ENCODE data around the gene ATP8B4.

DNA sequence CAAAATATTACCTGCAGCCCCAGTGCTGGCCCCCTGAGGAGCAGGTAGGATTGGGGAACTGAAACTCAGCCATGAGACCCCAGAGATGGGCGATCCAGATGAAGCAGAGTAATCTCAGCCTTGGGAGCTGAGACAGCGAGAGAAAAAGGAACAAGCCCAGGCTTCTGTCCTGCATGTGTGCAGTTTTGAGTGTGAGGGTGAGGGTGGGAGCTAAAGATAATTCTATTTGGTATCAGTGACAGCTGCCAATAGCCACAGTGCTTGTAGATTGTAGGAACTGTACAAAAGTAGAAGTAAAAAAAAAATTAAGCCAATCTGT lies 5.9 kb downstream of the ATP8B4 start:
- TF ChIP-seq, protein P1, sequence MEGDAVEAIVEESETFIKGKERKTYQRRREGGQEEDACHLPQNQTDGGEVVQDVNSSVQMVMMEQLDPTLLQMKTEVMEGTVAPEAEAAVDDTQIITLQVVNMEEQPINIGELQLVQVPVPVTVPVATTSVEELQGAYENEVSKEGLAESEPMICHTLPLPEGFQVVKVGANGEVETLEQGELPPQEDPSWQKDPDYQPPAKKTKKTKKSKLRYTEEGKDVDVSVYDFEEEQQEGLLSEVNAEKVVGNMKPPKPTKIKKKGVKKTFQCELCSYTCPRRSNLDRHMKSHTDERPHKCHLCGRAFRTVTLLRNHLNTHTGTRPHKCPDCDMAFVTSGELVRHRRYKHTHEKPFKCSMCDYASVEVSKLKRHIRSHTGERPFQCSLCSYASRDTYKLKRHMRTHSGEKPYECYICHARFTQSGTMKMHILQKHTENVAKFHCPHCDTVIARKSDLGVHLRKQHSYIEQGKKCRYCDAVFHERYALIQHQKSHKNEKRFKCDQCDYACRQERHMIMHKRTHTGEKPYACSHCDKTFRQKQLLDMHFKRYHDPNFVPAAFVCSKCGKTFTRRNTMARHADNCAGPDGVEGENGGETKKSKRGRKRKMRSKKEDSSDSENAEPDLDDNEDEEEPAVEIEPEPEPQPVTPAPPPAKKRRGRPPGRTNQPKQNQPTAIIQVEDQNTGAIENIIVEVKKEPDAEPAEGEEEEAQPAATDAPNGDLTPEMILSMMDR (IDR thresholded peaks at IDR 0.05; ENCODE audit: low read depth, low read length, missing input control), result no peak
- TF ChIP-seq, protein P2, sequence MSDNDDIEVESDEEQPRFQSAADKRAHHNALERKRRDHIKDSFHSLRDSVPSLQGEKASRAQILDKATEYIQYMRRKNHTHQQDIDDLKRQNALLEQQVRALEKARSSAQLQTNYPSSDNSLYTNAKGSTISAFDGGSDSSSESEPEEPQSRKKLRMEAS (IDR thresholded peaks at IDR 0.05), result no peak
- TF ChIP-seq, protein P3, sequence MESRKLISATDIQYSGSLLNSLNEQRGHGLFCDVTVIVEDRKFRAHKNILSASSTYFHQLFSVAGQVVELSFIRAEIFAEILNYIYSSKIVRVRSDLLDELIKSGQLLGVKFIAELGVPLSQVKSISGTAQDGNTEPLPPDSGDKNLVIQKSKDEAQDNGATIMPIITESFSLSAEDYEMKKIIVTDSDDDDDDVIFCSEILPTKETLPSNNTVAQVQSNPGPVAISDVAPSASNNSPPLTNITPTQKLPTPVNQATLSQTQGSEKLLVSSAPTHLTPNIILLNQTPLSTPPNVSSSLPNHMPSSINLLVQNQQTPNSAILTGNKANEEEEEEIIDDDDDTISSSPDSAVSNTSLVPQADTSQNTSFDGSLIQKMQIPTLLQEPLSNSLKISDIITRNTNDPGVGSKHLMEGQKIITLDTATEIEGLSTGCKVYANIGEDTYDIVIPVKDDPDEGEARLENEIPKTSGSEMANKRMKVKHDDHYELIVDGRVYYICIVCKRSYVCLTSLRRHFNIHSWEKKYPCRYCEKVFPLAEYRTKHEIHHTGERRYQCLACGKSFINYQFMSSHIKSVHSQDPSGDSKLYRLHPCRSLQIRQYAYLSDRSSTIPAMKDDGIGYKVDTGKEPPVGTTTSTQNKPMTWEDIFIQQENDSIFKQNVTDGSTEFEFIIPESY (IDR thresholded peaks at IDR 0.05), result no peak
- TF ChIP-seq TAF1 (conservative IDR thresholded peaks at IDR 0.05) (no peak), JUND (IDR thresholded peaks at IDR 0.05) (no peak), YY1 (IDR thresholded peaks at IDR 0.05) (no peak), RAD21 (IDR thresholded peaks at IDR 0.05) (no peak), HNF4A (conservative IDR thresholded peaks at IDR 0.05) (no peak), RXRA (IDR thresholded peaks at IDR 0.05) (no peak), HNF4G (IDR thresholded peaks at IDR 0.05) (no peak), GABPA (IDR thresholded peaks at IDR 0.05 in 1 of 2, conservative IDR thresholded peaks at IDR 0.05 in 1 of 2) (no peak)
- TF ChIP-seq, protein P4, sequence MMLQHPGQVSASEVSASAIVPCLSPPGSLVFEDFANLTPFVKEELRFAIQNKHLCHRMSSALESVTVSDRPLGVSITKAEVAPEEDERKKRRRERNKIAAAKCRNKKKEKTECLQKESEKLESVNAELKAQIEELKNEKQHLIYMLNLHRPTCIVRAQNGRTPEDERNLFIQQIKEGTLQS (IDR thresholded peaks at IDR 0.05), result no peak
- TF ChIP-seq, protein P5, sequence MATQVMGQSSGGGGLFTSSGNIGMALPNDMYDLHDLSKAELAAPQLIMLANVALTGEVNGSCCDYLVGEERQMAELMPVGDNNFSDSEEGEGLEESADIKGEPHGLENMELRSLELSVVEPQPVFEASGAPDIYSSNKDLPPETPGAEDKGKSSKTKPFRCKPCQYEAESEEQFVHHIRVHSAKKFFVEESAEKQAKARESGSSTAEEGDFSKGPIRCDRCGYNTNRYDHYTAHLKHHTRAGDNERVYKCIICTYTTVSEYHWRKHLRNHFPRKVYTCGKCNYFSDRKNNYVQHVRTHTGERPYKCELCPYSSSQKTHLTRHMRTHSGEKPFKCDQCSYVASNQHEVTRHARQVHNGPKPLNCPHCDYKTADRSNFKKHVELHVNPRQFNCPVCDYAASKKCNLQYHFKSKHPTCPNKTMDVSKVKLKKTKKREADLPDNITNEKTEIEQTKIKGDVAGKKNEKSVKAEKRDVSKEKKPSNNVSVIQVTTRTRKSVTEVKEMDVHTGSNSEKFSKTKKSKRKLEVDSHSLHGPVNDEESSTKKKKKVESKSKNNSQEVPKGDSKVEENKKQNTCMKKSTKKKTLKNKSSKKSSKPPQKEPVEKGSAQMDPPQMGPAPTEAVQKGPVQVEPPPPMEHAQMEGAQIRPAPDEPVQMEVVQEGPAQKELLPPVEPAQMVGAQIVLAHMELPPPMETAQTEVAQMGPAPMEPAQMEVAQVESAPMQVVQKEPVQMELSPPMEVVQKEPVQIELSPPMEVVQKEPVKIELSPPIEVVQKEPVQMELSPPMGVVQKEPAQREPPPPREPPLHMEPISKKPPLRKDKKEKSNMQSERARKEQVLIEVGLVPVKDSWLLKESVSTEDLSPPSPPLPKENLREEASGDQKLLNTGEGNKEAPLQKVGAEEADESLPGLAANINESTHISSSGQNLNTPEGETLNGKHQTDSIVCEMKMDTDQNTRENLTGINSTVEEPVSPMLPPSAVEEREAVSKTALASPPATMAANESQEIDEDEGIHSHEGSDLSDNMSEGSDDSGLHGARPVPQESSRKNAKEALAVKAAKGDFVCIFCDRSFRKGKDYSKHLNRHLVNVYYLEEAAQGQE (IDR thresholded peaks at IDR 0.05), result no peak

Data from liver (tissue), 3 donors.